ENCODE results near the gene LAMA4. TPM values are rescaled to one million over a fixed set of nuclear protein-coding genes. Genes with fewer than 3 reads are reported as not detected.

LAMA4 gene
- total RNA-seq, 1 experiment from 2014 or later = 2.6 TPM

DNA sequence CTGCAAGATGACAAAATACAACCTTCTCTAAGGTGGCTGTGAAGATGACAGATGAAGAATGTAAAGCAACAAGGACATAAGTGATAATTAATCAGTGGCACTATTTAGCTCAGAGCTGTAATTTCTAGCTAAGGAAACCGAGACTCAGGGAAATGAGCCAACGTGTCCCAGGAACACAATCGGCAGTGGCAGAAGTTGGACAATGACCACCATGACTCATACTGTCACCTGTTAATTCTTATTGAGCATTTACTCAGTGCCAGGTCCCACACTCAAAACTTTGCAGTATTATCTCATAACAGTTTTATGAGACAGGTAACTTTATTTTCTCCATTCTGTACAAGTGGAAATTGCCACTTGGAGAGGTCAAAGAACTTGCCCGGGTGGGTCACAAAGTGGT, 55.8 kb downstream of the LAMA4 start:
- in situ Hi-C loops (cut with HindIII; ENCODE audit: low sequenced_read_pairs) = no loop called here
- no peak for DNase-seq (ENCODE audit: low spot score)

DNA sequence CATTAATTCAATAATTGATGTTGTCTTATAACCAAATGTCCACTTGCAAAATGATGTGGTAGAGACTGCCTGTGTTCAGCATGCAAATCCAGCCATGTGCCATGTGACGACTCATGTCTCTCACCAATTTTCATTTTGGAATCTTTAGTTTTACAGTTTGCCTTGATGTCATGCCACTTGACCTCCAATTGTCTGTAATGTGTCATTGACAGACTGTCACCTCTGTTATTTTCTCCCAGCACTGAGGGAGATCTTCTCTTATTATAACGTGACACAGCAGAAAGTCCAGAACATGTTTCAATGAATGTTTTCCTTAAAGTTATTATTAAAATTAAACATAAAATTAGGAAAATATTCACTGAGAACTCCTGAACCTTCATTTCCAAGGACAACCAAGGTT, 56.7 kb downstream of the LAMA4 start:
- in situ Hi-C loops (cut with HindIII; ENCODE audit: low sequenced_read_pairs) = no loop called here
- DNase-seq (ENCODE audit: low spot score) = no peak

- no peak for DNase-seq (ENCODE audit: low spot score)
- in situ Hi-C loops (cut with HindIII; ENCODE audit: low sequenced_read_pairs) = no loop called here
Observed at GRCh38 chr6:112196306-112196705, 58.1 kb downstream of the LAMA4 start.

DNA sequence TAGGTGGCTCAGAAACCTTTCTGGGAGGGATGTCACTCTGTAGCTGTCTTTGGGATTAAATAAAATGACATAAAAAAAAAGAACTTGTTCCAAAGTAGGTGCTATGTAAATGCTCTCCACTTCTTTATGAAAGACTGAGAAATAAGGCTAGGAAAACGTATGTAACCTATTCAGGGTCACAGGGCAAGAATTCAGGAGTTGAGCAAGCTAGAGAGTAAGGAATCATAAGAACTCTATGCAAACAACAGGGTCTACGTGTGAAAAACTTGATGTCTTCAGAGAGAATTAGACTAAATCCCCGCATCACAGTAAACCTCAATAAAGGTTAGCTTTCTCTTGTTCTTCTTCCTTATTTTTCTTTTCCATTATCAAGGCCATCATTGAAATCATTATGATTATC, 59.2 kb downstream of the LAMA4 start:
- in situ Hi-C loops (cut with HindIII; ENCODE audit: low sequenced_read_pairs) = no loop called here
- no peak for DNase-seq (ENCODE audit: low spot score)

DNA sequence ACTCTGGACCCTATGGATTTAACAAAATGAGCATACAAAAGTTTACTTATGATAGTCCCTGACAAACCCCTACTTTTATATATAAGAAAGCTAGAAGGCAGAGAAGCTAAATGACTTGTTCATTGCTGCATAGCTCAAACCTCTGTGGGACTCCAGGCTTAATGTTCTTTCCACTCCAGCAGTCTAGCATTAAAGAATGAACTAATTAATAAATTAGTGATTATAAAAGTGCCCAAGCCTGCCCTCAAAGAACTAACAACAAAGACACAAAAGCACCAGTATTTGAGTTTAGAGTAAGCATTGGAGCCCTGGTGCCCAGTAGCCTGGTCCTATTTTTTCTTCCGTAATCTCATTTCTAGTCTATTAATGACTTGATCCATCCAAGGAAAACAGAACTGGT, 59.9 kb downstream of the LAMA4 start:
- DNase-seq (ENCODE audit: low spot score) = no peak
- in situ Hi-C loops (cut with HindIII; ENCODE audit: low sequenced_read_pairs) = no loop called here

GRCh38 chr6:112193535-112194051, 60.8 kb downstream of the LAMA4 start:
- in situ Hi-C loops (cut with HindIII; ENCODE audit: low sequenced_read_pairs) = no loop called here
- DNase-seq (ENCODE audit: low spot score) = no peak

- in situ Hi-C loops (cut with HindIII; ENCODE audit: low sequenced_read_pairs) = no loop called here
- no peak for DNase-seq (ENCODE audit: low spot score)
Observed at GRCh38 chr6:112193117-112193516, 61.2 kb downstream of the LAMA4 start.

- in situ Hi-C loops (cut with HindIII; ENCODE audit: low sequenced_read_pairs) = no loop called here
- no peak for DNase-seq (ENCODE audit: low spot score)
Observed at GRCh38 chr6:112191509-112192020, 62.8 kb downstream of the LAMA4 start.

DNA sequence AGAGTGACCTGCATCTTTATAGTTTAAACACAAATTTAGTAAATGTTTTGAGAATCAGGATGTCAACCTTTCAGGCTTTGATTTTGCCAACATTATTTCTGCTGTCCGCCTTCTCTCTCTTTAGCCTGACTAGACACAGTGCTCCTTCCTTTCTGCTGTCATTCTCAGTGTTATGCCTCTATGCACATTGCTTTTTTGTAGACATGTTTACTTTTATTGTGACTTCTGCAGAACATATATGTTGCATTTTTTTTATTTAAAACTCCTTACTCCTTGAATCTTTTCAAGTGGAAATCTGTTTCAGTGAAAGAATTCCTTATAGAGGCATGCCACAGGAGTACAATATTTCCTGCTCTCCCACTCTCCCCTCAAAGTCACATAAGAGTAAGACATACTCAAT, 64.2 kb downstream of the LAMA4 start:
- DNase-seq (ENCODE audit: low spot score) = no peak
- in situ Hi-C loops (cut with HindIII; ENCODE audit: low sequenced_read_pairs) = no loop called here

- DNase-seq (ENCODE audit: low spot score) = no peak
- in situ Hi-C loops (cut with HindIII; ENCODE audit: low sequenced_read_pairs) = no loop called here
Observed at GRCh38 chr6:112189494-112189893, 64.9 kb downstream of the LAMA4 start.

DNA sequence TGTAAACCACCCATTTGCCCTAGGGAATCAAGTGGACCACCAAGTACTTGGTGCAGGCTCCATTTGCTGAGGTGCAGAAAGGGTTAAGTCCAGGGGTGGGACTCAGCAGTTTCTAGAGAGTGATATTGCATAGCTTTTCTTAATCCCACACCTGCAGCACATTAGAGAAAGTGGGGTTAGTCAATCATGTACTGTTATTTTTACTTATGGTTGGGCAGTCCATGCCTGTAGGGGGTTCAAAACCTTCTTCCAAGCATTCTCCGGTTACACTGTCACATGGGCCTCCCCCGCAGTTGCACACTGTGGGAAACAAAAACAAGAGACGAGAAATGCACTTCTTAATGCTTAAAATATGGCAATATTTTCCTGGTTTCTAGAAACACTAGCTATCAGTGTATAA, 65.5 kb downstream of the LAMA4 start:
- no peak for DNase-seq (ENCODE audit: low spot score)
- in situ Hi-C loops (cut with HindIII; ENCODE audit: low sequenced_read_pairs) = no loop called here

DNA sequence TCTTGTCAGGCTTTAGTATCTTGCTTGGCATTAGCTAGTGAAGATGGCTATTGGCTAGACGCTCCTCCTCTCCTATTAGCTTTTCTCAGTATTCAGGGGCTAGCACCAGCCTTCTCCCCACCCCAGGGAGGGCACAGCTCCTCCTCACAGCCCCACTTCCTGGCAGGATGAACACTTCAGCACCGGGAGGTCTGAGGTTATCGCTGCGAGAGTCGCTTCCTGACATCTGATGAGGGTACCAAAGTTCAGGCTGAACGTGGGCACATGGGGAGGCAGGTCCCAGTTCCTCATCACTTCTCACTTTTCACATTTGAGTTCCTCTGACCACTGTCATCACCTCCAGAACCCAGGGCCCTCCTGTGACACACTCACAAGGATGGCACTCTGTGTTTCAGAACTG, 66.6 kb downstream of the LAMA4 start:
- no peak for DNase-seq (ENCODE audit: low spot score)
- in situ Hi-C loops (cut with HindIII; ENCODE audit: low sequenced_read_pairs) = no loop called here

DNA sequence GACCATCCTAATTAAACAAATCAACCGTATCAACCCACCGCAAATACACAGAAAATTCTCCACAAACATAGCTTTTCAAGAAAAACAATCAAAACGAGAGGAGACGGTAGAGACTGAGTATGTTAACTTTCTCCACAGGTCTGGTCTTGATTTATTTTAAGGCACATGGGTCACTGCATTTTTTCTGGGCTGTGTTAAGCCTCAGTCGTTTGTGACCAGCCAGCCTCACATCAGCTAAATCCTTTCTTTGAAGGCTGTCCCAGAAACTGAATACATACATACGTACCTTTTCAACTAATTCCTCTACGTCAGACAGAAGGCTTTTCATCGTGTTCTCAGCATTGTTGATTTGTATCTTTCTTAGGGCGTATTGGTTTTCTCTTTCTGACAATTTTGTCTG, 69.4 kb downstream of the LAMA4 start:
- in situ Hi-C loops (cut with HindIII; ENCODE audit: low sequenced_read_pairs) = no loop called here
- DNase-seq (ENCODE audit: low spot score) = no peak

DNA sequence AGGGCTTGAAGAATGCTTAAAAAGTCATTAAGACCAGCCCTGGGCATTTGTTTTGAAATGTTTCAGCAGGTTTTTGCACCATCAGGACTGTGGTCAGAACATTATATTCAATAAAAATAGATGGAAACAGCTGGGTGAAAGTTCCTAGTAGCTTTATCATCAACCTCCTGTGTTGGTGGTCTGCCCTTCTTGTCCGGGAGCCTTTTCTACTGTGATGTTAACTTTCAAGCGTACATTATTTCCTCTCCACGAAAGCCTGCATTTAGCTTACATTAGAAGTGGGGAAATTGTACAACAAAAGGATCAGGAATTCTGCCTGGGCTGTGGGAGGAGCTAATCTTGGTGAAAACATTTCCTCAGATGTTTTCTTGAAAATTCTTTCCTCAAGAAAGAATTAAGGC, 71.1 kb downstream of the LAMA4 start:
- no peak for DNase-seq (ENCODE audit: low spot score)
- in situ Hi-C loops (cut with HindIII; ENCODE audit: low sequenced_read_pairs) = no loop called here

DNA sequence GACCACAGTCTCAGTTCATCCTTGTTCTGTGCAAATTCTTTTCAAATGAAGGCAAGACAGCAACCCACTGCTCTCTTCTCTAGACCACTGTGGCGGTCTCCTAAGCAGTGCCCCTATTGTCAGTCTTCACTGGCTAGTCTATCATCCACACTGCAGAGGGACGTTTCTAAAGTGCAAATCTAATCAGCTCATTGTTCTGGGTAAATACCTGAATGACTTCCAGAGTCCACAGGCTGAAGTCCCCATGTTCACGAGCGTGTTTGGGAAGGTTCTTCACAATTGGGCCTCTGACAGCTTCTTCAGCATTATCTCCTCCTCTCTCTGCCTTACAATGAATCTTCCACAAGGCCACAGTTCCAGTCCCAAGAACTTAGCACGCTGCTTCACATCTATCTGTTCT, 73.2 kb downstream of the LAMA4 start:
- in situ Hi-C loops (cut with HindIII; ENCODE audit: low sequenced_read_pairs) = no loop called here
- no peak for DNase-seq (ENCODE audit: low spot score)

GRCh38 chr6:112180095-112180820, 74.1 kb downstream of the LAMA4 start:
- DNase-seq (ENCODE audit: low spot score) = peak; percentile 82
- in situ Hi-C loops (cut with HindIII; ENCODE audit: low sequenced_read_pairs) = no loop called here

DNA sequence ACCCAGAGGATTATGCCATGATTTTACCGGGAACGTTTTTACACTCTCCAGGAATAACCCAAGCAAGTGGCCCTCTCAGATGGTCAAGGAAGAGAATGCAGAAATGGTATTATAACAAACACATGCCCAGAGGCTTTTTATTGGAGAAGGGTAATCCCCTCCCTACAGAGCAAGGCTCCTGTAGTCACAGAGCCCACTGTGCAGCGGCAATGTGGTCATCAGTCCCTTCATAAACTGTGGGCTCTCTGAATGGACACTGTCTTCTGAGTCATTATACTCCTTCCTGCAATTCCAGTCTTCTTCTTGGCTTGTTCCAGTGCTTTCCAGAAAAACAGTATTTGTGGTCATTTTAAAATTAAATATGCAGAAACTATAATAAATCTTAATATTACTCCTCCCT, 74.7 kb downstream of the LAMA4 start:
- DNase-seq (ENCODE audit: low spot score) = no peak
- in situ Hi-C loops (cut with HindIII; ENCODE audit: low sequenced_read_pairs) = no loop called here

DNA sequence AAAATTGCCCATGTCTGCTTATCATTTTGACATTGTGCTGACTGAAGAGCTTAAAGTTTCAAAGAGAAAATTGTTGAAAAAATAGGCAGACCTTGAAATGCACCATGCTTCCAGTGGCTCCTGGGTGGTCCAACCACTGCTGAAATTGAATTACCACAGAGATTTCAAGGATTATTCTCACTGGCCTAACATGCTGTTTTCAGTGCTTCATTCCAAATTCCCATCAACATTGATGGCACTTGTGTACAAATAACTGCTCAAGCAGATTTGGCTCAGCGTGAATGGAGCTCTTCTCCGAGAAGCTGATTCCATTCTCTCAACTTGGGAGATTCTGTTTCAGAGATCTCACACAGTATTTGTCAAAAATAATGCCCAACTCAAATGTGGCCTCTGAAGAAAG, 75.5 kb downstream of the LAMA4 start:
- DNase-seq (ENCODE audit: low spot score) = no peak
- in situ Hi-C loops (cut with HindIII; ENCODE audit: low sequenced_read_pairs) = no loop called here

DNA sequence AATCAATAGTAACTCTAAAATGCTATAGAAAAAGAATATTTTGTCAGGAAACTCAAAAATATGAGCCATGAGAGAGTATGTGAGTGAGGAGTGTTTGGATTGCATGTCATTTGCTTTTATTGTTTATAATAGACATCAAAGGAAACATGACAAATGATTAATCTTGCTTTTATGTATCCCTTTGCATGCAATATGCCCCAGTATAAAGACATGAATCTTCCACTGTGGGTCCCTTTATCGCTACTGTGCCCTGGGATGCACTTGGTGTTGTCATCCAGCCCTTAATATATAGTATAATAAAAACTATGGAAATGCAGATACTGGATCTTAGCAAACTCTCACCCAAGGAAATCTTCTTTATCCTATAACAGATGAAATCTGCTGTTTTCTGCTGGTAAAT, 77.3 kb downstream of the LAMA4 start:
- no peak for DNase-seq (ENCODE audit: low spot score)
- in situ Hi-C loops (cut with HindIII; ENCODE audit: low sequenced_read_pairs) = no loop called here

DNA sequence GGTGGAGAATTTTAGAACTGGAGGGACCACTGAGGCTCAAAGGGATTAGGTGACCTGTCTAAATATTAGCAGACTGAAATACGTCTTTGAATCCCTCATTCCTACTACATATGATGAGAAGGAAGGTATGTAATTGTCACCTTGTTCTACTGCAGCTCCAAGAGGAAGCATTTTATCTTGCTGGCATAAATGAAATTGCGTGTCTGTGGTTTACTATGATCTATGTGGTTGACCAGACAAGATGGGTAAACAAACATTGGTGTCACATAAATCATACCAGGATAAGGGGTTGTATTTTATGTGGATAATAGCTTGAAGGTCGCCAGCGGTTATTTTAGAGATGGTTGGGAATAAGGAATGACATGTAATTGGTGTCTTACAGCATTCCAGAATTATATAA, 78.2 kb downstream of the LAMA4 start:
- in situ Hi-C loops (cut with HindIII; ENCODE audit: low sequenced_read_pairs) = no loop called here
- no peak for DNase-seq (ENCODE audit: low spot score)

DNA sequence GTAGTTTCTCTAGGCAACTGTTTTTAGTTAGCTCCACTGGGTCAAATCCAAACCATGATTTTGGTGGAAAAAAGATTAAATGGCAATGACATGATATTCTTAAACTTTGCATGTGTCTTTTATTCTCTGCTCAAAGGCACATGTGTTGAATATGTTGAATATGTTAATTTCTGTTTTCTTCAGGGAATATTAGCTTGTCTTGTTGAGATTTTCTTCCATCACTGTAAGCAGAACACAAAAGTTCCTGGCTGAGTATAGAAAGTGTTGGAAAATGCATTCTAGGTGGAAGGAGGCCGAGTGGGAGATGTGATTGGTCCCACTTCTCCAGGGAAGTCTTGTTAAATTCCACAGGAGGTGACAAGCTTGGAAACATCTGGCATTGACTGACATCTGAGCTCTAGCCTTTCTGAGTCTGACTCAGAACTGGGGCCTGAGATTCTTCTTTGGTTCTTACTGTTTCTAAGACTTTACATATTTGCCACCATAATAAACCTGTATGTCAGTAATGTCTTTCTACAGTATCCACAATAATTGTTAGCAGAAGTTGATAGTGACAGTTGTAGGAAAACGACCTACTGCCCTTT, 81.1 kb downstream of the LAMA4 start:
- no peak for DNase-seq (ENCODE audit: low spot score)
- in situ Hi-C loops (cut with HindIII; ENCODE audit: low sequenced_read_pairs) = no loop called here
